SK-N-DZ (cell line): Measurements from ENCODE around the gene CMC2.

Experiments
- DNase-seq: peaks from one replicate; pipeline ENCODE4 v3.0.0-alpha.2; 2015; ENCODE audit warnings: low spot score

CMC2 gene

DNA sequence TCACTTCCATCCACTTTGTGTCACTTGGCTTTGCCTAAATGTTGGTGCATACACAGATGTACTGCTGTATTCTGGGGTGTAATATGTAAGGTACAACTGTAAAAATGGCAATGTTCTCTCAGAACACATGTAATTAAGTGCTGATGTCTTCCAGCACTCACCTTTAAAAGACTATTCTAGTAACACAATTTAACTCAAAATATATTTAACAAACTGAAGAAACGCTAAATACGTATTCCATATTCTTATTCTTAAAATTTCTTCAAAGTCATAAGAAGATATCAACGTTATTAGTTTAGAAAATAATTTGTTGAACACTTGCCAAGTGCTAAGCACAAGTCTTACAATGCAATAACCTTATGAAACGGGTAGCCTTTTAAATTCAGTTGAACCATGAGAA lies 3.6 kb downstream of the CMC2 start:
- no peak for DNase-seq

DNA sequence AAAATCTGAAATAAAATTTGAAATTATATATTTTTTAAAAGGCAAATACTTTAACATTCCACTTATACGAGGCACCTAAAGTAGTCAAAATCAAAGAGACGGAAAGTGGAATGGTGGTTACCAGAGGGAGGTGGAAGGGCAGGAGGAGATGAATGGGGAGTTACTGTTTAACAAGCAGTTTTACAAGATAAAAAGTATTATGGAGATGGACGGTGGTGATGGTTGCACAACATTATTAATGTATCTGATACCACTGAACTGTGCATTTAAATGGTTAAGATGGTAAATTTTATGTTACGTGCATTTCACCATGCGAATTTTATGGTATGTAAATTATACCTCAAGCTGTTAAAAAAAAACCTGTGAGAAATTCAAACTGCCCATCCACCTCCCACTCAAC lies 5.4 kb downstream of the CMC2 start:
- DNase-seq = no peak

GRCh38 chr16:81000873-81001272 lies 5.8 kb downstream of the CMC2 start:
- DNase-seq = no peak

GRCh38 chr16:80997964-80998620 lies 8.6 kb downstream of the CMC2 start:
- DNase-seq = no peak

GRCh38 chr16:80997139-80997798 lies 9.4 kb downstream of the CMC2 start:
- DNase-seq = no peak

GRCh38 chr16:80996688-80997138 lies 10.0 kb downstream of the CMC2 start:
- no peak for DNase-seq

GRCh38 chr16:80994451-80994850 lies 12.2 kb downstream of the CMC2 start:
- no peak for DNase-seq

DNA sequence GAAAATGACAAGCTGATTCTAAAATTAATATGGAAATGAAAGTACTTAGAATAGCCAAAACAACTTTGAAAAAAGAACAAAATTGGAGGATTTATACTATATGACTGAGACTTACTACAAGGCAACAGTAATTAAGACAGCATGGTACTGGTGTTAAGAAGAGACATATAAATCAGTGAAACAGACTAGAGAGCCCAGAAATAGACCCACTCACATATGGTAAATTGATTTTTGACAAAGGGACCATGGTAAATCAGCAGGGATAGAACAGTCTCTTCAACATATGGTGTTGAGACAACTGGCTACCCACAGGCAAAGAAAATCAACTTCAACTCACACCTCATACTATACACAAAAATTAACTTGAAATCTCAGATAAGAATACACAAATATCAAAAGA lies 12.9 kb downstream of the CMC2 start:
- DNase-seq = no peak

DNA sequence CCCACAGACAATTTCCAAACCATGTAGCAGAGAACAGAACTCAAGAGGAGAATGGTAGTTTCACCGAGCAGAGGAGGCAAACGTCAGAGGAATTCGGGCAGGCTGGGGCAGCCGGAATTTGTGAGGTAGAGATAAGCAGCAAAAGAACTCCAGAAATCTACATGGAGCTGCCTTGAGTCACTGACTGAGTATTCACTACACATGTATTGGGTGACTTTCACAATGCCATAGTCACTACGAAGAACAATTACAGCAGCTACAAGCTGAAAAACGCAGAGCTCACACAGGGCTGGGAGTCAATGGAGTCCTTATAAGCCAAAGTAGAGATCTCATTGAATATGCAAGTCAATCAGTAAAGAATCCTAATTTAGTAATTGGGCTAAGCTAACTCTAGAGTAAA lies 13.4 kb downstream of the CMC2 start:
- no peak for DNase-seq

- no peak for DNase-seq
These were observed 13.9 kb downstream of the CMC2 start for GRCh38 chr16:80992676-80993293.

DNA sequence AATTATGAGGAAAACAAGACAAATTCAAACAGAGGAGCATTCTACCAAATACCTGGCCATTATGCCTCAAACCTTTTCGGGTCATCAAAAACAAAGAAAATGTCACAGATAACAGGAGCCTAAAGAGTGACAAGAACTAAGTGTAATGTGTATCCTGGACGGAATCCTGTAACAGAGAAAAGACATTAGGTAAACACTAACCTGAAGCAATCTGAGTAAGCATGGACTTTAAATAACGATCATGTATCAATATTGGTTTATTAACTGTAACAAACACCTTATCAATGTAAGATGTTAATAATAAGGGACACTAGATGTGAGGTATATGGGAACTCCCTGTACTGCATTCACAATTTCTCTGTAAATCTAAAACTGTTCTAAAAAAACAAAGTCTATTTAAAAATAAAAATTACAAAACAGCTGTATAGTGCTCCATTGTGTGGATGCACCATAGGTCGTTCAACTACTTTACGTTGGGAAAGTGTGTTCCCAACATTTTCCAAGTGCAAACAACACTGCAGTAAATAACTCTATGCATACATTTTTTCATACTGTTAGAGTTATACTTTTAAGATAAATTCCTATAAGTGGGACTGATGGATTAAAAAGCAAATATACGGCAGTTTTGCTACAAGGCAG lies 14.8 kb downstream of the CMC2 start:
- DNase-seq = no peak

GRCh38 chr16:80990978-80991377 lies 15.7 kb downstream of the CMC2 start:
- no peak for DNase-seq

DNA sequence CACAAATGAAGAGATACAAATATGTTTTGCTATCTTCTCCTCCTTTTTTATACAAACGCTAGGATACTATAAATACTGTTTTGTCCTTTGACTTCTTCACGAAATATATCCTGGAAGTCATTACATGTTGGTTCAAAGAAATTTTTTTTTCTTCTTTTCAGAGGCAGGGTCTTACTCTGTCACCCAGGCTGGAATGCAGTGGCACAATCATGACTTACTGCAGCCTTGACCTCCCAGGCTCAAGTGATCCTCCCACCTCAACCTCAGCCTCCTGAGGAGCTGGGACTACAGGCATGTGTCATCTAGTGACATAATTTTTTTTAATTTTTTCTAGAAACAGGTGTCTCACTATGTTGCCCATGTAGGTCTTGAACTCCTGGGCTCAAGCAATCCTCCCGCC lies 16.1 kb downstream of the CMC2 start:
- no peak for DNase-seq

DNA sequence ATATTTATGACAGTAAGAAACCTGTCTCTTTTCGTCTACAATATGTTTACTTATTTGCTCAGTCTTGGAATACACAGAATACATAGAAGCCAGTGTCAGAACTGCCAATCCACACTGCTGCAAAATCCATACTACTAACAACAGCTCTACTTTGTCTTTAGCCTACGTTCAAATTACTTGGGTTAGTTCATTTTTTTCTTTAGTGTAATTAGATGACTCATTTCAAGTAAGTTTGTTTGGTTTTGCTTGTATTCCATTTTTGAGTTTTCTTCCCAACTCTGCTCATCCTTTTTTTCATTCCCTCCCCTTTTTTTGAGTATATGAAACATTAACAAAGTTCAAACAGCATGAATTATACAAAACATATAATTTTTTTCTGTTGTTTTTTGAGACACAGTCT lies 16.9 kb downstream of the CMC2 start:
- DNase-seq = no peak

- no peak for DNase-seq
These were observed 17.9 kb downstream of the CMC2 start for GRCh38 chr16:80988756-80989155.

GRCh38 chr16:80986557-80986956 lies 20.1 kb downstream of the CMC2 start:
- peak; percentile 32 for DNase-seq

DNA sequence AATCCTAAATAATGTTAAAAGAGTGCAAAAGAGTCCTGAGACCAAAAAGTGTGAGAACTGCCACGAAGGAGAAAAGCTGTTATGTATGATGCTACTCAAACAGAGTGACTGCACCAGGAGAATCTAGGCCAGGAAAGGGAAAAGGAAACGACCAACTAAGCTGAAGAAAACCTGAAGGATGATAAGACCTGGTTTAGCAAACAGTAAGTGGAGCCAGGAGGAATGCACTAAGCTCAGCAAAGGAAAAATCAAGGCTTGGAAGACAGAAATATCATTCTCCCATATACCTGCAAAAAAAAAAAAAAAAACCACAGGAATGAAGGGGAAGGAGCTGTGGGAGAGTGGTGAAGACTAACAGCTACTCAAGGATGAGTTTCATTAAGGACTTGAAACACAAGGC lies 21.1 kb downstream of the CMC2 start:
- DNase-seq = no peak

DNA sequence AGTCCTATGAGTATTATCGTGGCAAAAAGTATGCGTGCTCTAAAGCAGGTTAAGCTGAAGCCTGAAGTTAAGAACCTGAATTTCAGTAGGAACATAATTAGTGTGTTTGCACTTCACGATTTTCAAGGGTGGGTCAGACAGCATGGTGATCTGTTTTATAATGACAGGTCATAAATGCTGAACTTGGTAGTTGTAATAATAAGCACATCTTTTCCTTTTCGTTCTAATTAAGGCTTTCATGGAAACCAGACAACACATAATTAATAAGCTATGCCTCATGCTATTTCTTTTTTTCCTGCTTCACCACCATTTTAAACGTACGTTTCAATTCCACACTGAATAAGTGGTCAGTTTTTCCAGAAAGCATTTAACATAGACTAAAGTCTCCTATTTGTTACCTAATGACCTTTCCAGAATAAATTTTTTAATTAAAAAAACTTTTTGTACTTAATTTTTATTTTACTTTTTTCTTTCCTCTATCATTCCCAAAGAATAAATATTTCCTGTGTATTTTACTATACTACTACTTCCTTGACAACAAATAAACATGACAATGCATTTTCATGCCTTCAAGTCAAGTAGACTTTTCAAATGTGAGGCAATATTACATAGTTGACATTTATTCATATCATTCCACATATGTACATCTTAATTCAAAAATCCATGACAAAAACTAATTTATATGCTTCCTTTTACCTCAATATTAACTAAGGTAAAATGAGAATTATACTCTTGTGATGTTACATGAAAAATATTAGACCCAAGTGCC lies 22.4 kb downstream of the CMC2 start:
- no peak for DNase-seq

- no peak for DNase-seq
These were observed 24.0 kb downstream of the CMC2 start for GRCh38 chr16:80982646-80983045.

DNA sequence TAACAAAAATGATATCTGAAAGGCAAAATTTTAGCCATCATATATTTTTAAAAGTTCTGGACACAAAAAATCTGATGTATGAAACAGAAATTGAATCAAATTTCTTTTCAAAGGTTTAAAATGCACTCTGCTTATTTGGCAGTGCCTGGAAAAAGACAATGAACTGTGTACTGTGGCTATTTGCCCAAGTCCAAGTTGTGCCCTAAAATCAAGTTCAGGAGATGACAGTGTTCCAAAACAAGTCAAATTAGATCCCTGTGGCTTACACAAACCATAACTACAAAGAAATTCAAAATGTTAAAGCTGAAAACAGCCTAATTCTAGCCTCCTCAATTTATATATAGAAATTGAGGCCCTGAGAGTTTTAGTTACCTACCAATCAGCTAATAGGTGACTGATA lies 25.6 kb downstream of the CMC2 start:
- no peak for DNase-seq

GRCh38 chr16:80976946-80977345 lies 29.7 kb downstream of the CMC2 start:
- no peak for DNase-seq
